Mesenteric fat pad (tissue), 1 donor: ENCODE data around the gene DELE1. TPM values are rescaled to one million over a fixed set of nuclear protein-coding genes. Genes with fewer than 3 reads are reported as not detected.
A peak's percentile ranks its signal among the peaks of the same experiment; 100 is the strongest.

ENCODE experiments used
- DNase-seq: peaks from one replicate; pipeline ENCODE4 v3.0.0-alpha.2; 2020; ENCODE audit warnings: low spot score
- total RNA-seq: library from RNA; stranded (reverse); fragmentation: NEBNext Ultra II Directional; extraction: Animal tissue kit (Norgen Biotek cat#: 25700); gene quantifications from one replicate; pipeline ENCODE4 v1.2.1, GENCODE V29; 2021
- donor health status: DM: yes; HTN: yes; CAD: no.

The DELE1 gene
- total RNA-seq, 1 donor from 2014 or later, result 74.0 TPM

GRCh38 chr5:141919218-141920119 lies 4.2 kb upstream of the DELE1 start:
- peak; percentile 43 for DNase-seq

GRCh38 chr5:141920771-141921170 lies 2.9 kb upstream of the DELE1 start:
- peak; percentile 26 for DNase-seq

DNA sequence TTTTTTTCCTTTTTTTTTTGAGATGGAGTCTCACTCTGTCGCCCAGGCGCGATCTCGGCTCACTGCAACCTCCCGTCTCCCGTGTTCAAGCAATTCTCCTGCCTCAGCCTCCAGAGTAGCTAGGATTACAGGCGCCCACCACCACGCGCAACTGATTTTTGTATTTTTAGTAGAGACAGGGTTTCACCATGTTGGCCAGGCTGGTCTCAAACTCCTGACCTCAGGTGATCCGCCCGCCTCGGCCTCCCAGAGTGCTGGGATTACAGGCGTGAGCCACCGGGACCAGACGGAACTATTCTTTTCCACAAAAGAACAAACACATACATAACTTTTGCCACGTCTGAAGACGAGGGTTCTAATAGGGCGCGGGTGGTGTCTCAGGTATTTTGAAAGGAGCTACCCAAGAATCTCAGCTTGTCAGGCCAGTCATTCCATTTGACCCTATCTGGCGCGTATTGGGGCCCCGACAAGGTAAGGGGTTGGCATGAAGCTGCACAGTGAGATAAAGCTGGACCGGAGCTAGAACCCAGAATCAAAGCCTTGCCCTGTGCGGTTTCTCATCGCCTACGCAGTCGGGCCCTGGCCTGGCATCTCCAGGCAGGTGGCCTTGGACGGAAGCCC lies 734 bp upstream of the DELE1 start:
- peak; percentile 55 for DNase-seq

DNA sequence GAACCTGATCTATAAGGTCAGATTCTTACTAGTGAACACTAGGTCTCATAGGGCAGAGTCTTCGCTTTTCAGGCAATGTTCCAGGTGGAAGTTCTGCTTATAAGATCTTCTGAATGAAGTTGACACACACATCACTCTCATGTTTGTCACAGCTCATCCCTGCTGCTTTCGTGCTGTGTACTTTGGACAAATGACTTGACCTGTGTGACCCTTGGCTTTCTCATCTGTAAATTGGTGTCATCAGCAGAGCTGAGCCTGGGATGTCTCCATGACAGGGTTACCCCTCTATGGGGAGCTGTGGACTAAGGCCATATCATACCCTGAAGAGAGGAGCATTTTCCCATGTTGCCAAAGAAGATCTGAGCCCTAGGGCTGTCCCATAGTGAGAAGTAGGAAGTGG lies 2.8 kb downstream of the DELE1 start:
- DNase-seq, result no peak

DNA sequence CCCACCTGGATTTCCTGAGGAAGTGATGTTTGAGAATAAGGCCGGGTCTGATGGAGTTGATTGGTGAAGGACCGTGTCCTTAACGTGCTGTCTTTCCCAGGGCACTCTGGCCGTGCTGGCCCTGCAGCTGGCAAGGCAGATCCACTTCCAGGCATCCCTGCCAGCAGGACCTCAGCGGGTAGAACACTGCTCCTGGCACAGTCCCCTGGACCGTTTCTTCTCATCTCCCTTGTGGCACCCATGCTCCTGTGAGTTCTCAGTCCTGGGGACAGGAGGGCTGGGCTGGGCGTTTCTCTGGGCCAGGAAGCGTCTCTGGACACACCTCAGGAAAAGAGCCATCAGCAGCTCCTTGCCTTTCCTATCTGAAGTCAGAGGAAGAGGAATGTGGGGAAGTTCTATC lies 4.4 kb downstream of the DELE1 start:
- peak; percentile 73 for DNase-seq

DNA sequence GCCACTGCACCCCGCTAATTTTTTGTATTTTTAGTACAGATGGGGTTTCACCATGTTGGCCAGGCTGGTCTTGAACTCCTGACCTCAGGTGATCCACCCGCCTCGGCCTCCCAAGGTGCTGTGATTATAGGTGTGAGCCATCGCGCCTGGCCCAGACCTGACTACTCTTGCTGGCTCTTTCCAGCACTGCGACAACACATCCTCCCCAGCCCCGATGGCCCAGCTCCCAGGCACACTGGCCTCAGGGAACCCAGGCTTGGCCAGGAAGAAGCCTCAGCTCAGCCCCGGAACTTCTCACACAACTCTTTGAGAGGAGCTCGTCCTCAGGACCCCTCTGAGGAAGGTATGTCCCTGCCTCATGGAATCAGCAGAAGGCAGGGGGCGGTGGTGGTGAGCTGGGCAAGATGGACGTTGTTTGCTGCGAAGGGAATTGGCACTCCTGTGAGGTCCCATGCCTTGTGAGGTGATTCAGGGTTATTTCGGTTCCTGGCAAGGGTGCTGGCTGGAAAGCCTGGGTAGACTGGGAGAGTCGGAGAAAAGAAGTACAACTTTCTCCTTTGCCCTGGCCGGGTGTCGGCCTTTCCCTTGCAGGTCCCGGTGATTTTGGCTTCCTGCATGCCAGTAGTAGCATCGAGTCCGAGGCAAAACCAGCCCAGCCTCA lies 5.9 kb downstream of the DELE1 start:
- DNase-seq, result no peak

GRCh38 chr5:141931694-141932093 lies 8.0 kb downstream of the DELE1 start:
- no peak for DNase-seq

DNA sequence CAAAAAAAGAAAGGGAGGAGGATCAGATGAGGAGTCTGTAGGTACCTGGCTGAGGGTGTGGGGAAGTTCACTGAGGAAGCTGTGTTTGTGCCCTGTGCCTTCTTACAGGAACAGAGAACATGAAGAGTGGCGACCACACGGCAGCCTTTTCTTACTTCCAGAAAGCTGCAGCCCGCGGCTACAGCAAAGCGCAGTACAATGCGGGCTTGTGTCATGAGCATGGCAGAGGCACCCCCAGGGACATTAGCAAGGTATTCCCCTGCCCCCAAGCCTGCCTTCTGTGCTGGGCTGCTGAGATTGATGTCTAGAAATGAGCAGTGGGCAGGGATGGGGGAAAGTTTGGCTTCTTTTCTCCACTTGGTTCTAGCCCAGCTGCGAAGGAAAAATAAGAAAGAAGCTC lies 9.5 kb downstream of the DELE1 start:
- no peak for DNase-seq

DNA sequence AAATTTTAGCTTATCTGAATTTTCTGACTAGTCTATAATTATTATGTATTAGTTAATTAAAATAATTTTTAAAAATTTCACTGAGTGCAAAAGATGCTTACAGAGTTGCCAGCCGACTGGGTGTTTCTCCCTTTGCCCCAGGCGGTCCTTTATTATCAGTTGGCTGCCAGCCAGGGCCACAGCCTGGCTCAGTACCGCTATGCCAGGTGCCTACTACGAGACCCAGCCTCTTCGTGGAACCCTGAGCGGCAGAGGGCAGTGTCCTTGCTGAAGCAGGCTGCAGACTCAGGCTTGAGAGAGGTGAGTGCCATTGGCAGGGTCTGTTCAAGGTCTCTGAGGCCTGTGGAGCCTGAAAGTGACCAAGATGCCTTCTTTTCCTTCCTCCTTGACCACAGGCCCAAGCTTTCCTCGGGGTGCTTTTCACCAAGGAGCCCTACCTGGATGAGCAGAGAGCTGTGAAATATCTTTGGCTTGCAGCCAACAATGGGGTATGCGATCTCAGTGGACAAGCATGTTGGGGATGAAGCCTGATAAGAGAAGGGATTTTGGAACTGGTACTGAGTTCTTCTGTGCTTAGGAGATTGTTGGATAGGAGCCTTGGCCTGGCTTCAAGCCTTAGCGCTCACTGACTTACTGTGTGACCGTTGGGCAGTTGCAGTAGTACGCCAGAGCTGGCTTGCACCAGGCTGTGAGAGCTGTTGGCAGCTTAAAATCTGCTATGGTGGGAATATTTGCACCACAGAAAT lies 10.6 kb downstream of the DELE1 start:
- DNase-seq, result no peak

GRCh38 chr5:141935538-141935937 lies 11.9 kb downstream of the DELE1 start:
- DNase-seq, result no peak

DNA sequence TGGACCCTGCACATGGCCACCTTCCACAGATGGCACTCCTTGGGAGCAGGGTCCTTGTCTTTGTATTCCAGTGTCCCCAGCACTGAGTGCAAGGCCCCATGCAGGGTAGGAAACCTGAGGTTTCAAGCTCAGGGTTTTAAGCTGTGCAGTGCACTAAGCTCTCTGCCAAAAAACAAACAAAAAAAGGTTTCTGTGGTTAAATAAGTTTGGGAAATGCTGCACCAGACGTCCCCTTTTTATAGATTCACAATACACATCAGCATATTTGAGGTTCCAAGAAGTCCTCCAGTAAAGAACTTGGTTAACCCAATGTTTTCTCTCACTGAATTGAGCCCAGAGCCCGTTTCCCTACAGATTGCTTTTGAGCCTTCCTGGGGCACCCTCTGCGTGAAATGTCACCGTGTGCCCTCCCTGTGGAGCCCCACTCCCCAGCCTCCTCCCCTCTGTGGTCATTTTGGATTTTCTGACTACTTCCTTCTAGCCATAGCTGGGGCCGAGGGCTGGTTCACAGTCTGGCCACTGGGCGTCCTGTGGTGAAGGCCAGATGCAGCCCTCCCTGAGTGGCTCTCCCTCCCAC lies 17.1 kb downstream of the DELE1 start:
- DNase-seq, result no peak

GRCh38 chr5:141941307-141941706 lies 17.6 kb downstream of the DELE1 start:
- no peak for DNase-seq

GRCh38 chr5:141941779-141942178 lies 18.1 kb downstream of the DELE1 start:
- DNase-seq, result no peak

DNA sequence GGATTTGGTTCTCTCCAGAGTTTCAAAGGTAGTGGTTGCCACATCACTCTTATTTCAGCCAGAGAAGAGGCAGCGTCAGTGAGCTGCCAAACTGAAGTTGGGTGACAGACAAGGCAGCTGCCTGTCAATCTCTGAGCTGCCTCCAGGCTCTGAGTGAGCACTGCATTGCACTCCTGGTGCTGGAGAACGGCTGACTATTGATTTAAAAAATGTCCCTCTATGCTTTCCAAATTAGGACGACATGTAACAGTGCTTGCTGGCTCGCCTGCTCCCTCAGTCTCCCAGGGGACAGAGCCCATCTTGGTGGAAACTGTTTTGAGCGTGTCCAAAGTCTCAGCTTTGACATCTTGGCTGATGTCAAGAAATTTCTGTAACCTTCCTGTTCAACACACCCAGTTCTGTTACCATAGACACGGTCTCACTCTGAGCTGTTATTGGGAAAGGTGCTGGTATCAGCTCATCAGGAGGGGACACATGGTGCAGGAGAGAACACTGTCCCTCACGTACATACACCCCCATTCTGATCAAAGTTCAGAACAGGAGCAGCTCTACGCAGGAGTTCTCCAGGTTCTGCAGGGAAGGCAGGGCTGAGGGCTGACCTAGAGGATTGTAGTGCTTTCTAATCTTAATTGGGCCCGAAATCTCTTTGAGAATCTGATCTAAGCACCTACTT lies 18.6 kb downstream of the DELE1 start:
- DNase-seq, result no peak

DNA sequence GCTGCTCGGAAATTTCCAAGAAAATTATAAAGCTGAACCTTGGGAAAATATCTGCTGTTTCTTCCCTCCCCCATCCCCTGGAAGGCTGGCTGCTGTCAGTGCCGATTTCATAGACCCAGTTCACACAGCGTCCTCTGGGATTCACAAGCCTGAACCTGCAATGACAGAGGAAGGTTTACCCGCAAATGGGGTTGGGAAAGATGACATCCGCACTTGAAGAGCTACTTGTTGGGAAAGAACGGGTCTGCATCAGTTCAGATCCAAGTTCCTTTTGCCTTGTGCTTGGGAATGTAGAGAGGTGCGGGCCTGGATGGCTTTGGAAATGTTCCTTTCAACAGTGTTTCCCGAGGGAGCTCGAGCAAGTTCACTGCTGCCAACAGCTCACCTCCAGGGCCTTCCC lies 20.4 kb downstream of the DELE1 start:
- no peak for DNase-seq

DNA sequence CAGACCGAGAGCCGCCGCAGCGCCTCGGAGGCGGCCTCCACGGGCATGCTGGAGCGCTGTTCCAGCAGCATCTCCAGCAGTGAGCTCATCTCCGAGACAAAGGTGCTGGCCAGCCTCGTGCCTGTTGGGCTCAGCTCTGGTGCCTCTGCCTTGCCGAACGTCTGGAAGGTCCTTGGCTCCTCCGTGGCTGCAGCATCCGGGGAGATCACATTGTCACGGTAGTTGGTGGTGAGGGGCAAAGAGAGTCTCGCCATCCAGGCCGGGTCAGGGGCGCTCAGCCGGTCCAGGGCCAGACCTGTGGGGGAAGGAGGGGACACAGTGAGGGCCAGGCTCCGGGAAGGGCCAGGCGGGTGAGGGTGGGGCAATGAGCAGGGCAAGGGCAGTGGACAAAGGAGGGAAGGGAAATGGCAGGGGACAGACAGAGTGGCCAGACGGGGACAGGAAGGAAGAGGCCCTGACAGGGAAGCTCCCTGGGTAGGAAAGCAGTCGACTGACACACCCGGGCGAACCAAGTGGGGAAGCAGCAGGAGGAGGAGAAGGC lies 21.9 kb downstream of the DELE1 start:
- no peak for DNase-seq

DNA sequence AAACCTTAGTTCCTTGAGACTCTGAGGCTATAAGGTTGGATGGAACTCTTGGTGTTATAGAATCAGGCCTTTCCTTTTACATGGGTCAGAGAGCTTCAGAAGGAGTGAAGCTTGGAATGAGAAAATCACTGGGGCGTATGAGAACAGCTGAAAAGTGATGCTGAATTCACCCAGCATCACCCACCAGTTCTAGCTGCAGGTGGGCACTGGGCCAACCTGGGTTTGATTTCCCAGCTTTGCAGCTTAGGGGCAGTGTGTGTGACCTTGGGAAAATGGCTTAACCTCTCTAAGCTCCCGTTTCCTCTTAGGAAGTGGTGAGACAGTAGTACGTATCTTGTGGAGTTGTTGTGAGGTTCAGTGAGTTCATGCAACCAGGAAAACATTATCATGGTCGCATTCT lies 23.6 kb downstream of the DELE1 start:
- DNase-seq, result no peak

GRCh38 chr5:141948812-141949211 lies 25.1 kb downstream of the DELE1 start:
- no peak for DNase-seq

DNA sequence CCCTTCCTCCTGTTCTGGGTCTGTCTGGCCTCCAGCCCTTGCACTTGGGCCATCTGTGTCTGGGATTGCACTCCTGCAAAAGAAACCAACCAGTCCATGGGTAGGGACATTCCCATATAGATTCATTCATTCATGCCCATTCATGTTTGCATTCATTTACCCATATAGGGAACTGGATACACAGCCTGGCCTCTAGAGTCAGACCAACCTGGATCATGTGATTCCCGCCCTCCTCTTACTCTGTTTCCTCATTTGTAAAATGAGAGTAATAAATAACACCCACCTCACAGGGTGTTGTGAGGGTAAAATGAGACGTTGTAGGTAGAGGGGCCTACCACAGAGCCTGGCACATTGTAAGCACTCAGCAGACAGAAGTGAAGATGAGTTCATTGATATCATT lies 25.8 kb downstream of the DELE1 start:
- DNase-seq, result no peak
